T-helper 9 cell (primary cell): ENCODE data around the gene ARHGDIB.

Experiments used
- DNase-seq: peaks from one replicate; pipeline ENCODE4 v3.0.0-alpha.2; 2020

ARHGDIB gene

DNA sequence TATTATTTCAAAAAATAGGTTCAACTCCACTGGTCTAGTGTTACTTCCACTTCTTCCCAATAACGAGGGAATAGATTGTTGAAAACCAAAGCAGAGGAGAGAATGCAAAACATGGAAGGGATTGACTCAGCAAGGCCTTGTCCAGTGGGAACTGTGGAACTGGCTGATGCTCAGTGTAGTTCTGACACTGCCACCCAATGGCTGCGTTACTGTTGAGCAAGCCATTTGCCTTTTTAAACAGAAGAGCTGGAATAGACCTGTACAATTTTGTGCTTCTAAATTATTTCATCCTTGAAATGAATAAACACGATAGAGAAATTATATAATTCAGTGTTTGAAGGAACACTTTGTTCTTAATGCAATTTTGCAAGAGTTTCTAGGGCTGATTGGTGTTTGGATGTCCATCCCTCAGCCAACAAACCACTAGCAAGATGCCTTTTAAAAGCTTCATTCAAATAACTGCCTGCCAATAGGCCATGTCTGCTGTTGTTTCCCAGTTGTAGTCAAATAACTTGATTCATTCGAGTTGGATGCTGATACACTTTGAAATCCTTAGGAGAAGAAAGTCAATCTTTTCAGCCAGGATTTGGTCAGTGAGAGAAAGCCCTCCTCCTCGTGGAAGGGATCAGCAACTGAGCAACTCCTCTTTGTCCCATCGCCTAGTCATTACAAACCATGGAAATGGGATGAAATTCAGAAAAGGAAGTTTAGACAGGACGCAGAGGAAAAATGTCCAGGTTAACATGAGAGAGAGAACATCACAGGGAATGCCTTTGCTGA is 68.5 kb downstream of the ARHGDIB start:
- no peak for DNase-seq
